Epithelial cell of proximal tubule (primary cell): ENCODE results near the gene POLDIP3. TPM values are rescaled to one million over a fixed set of nuclear protein-coding genes. Genes with fewer than 3 reads are reported as not detected.
"Not testable (repeated sequence)": the region's sequence is repeated elsewhere in the genome, so short reads cannot be mapped to it uniquely, and the experiment has no call there.

Experiments
- DNase-seq: peaks from one replicate; pipeline ENCODE4 v3.0.0-alpha.2; 2011; ENCODE audit warnings: low read depth
- H3K4me3 ChIP-seq: 2 replicates; pipeline ENCODE4 v1.5.1; 2011; ENCODE audit warnings: low read depth, mild to moderate bottlenecking, low read length
- total RNA-seq: library from RNA; depleted of rRNA; stranded (reverse); fragments of >200 nt; gene quantifications from 2 replicates; pipeline ENCODE4 v1.2.3, GENCODE V29; 2015
- TF ChIP-seq, protein P1 (sequence below): conservative IDR thresholded peaks from 2 replicates; pipeline ENCODE4 v1.5.1; 2012; ENCODE audit warnings: low read depth, mild to moderate bottlenecking, low read length

Gene POLDIP3
- total RNA-seq, 1 donor from 2014 or later: 35.0 TPM

DNA sequence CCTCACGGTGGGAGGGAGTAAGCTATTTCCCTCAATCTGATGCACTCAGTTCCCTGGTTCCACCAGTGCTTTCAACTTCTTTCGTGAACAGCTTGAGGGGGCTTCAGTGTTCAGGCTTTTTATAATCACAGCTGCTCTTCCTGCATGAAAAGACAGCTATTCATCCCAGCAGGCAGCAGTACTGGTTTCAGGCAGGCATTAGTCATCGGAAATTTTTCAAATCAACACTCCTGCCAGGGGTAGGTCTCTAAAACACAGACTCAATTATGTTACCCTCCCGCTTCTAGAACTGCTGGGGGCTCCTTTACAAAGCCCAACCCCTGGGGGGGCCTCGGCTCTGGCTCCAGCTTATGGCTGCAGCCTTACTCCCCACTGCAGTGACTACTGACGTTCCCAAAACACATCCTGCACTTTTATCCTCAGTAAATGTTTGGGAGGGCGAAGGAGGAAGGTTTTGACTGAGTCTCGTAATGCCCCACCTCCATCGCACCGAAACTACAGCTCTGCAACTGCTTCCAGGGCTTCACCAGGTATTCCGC is 5.8 kb downstream of the POLDIP3 start:
- TF ChIP-seq, protein P1, sequence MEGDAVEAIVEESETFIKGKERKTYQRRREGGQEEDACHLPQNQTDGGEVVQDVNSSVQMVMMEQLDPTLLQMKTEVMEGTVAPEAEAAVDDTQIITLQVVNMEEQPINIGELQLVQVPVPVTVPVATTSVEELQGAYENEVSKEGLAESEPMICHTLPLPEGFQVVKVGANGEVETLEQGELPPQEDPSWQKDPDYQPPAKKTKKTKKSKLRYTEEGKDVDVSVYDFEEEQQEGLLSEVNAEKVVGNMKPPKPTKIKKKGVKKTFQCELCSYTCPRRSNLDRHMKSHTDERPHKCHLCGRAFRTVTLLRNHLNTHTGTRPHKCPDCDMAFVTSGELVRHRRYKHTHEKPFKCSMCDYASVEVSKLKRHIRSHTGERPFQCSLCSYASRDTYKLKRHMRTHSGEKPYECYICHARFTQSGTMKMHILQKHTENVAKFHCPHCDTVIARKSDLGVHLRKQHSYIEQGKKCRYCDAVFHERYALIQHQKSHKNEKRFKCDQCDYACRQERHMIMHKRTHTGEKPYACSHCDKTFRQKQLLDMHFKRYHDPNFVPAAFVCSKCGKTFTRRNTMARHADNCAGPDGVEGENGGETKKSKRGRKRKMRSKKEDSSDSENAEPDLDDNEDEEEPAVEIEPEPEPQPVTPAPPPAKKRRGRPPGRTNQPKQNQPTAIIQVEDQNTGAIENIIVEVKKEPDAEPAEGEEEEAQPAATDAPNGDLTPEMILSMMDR: no peak
- H3K4me3 ChIP-seq: peak overlapping the region; percentile 5
- no peak for DNase-seq

DNA sequence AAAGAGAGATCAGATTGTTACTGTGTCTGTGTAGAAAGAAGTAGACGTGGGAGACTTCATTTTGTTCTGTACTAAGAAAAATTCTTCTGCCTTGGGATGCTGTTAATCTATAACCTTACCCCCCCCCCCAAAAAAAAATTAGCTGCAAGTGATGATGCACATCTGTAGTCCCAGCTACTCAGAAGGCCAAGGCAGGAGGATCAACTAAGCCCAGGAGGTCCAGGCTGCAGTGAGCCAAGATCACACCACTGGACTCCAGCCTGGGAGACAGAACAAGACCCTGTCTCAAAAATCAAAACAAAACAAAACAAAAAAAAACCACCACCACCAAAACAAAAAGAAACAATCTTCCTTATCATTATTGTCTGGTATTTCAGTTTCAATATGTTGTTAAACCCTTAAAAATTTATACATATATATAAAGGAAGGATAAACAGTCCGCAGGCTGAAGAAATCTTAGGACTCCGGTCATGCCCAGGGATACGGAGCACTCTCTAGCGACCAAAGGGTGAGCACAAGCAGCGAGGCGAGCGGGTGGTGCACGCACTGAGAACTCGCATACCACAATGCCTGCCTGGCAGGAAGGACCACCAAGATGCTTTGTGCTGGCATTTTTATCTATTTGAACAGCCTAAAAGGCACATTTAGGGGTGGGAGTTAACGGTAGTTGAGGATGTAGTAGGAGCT is 6.4 kb downstream of the POLDIP3 start:
- TF ChIP-seq, protein P1: no peak
- DNase-seq: no peak
- peak overlapping the region; percentile 5 for H3K4me3 ChIP-seq

DNA sequence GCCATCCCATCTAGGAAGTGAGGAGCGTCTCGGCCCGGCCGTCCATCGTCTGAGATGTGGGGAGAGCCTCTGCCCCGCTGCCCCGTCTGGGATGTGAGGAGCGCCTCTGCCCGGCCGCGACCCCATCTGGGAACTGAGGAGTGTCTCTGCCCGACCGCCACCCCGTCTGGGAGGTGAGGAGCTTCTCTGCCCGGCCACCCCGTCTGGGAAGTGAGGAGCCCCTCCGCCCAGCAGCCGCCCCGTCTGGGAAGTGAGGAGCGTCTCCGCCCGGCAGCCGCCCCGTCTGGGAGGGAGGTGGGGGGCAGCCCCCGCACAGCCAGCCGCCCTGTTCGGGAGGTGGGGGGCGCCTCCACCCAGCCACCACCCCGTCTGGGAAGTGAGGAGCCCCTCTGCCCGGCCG is 7.0 kb downstream of the POLDIP3 start:
- DNase-seq, H3K4me3 ChIP-seq: not testable (repeated sequence)

DNA sequence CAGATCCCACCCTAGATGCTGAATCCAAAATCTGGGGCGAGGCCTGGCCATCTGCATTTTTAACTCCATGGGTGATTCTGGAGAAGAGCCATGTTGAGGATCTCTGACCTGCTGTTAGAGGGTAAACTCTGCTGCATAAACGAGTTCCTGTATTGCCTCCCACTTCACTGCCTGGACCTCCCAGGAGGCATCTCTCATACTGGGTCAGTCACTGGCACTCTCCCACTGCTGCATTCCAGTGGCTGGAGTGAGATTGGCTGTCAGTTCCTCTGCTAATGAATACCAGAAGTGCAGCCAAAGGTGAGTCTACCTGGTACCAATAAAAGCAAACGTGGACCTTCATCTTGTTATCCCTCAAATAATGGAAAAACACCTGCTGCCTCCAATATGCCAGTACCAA is 10.3 kb downstream of the POLDIP3 start:
- H3K4me3 ChIP-seq: no peak overlapping the region
- DNase-seq: no peak
- TF ChIP-seq, protein P1: no peak

DNA sequence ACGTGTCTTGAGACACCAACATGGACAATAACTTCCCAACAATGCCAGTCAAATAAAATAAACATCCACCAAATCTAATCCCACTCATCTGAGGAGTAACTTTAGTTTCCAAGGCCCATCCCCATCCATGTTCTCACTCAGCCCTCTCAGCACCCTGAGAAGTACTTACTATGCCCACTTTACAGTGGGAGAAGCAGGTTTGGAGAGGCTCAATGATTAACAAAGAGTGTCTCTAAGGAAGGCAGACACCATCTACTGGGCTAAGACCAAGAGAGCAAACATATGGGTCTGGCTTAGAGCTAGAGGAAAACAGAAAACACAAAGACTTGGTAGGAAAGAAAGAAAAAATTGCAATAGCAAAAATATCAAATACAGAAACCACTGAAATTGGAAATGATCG is 11.3 kb downstream of the POLDIP3 start:
- H3K4me3 ChIP-seq: no peak overlapping the region
- no peak for DNase-seq
- TF ChIP-seq, protein P1: peak; percentile 3

DNA sequence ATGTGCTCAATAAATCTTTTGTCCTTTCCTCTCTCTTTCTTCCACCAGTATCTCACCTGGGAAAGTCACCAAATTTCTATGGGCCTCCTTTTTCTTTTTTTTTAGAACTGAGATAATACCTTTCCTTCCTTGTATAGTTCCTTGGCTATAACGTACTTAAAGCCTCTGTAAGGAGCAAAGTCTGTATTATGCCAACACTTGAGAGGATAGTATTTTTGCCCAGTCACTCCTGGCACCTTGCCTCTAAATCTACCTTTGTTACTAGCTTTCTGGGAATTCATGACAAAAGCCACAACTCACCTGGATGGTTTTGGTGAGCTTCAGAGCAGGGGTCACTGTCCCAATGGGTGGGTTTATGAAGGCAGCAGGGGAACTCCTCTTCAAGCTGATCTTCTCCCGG is 12.2 kb downstream of the POLDIP3 start:
- DNase-seq: no peak
- no peak overlapping the region for H3K4me3 ChIP-seq
- TF ChIP-seq, protein P1: no peak

DNA sequence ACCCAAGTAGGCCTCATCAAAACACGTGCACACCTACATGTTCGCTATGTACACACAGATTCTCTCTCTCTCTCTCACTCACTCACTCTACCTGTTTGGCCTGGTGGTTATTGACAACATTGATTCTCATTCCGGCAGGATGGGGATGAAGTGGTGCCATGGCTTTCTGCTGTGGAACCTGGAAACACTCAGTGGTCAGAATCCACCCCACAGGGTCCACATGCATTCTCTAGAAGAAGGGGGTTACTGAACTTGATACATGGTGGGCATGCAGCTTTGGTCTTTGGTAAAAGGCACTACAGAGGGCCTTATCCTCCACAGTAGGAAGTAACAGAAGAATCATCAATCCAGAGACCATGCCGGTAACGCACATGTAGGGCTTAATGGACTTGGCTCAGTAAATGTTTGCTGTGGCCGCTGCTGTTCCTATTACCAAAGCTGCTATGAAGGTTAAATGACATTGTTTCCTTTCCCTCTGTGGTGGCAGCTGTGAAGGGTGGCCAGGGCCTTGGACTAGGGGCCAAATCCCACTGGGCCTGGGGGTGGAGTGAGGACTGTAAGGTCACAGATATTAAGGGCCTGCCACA is 12.7 kb downstream of the POLDIP3 start:
- no peak for DNase-seq
- no peak overlapping the region for H3K4me3 ChIP-seq
- TF ChIP-seq, protein P1: no peak
